Muscle layer of duodenum (tissue), 2 donors: ENCODE data around the gene DENND1A.

Source experiments
- H3K27ac ChIP-seq: one replicate; pipeline ENCODE4 v1.7.0; 2013; ENCODE audit warnings: mild to moderate bottlenecking, low read length
- H3K27me3 ChIP-seq: one replicate; pipeline ENCODE4 v1.7.0; 2013; ENCODE audit warnings: low read depth, mild to moderate bottlenecking, control low read depth, low read length
- H3K36me3 ChIP-seq, 2 donors: one replicate each; pipeline ENCODE4 v1.7.0; 2013; ENCODE audit warnings: low read length in 2 of 2, control low read depth in 1 of 2, mild to moderate bottlenecking in 1 of 2; ENCODE audit not compliant: insufficient read depth in 2 of 2, control insufficient read depth in 1 of 2
- H3K4me1 ChIP-seq, 2 donors: one replicate each; pipeline ENCODE4 v1.7.0; 2013; ENCODE audit warnings: low read length in 2 of 2, mild to moderate bottlenecking in 2 of 2, control low read depth in 1 of 2, moderate library complexity in 1 of 2; ENCODE audit not compliant: insufficient read depth in 2 of 2, control insufficient read depth in 1 of 2
- H3K4me3 ChIP-seq, 2 donors: one replicate each; pipeline ENCODE4 v1.7.0; 2013; ENCODE audit warnings: low read length in 2 of 2, low read depth in 1 of 2, mild to moderate bottlenecking in 1 of 2
- H3K9me3 ChIP-seq, 2 donors: one replicate each; pipeline ENCODE4 v1.7.0; 2013; ENCODE audit warnings: low read length in 2 of 2, control low read depth in 1 of 2, mild to moderate bottlenecking in 1 of 2; ENCODE audit not compliant: control insufficient read depth in 1 of 2
- donor health status: healthy.

DENND1A gene

DNA sequence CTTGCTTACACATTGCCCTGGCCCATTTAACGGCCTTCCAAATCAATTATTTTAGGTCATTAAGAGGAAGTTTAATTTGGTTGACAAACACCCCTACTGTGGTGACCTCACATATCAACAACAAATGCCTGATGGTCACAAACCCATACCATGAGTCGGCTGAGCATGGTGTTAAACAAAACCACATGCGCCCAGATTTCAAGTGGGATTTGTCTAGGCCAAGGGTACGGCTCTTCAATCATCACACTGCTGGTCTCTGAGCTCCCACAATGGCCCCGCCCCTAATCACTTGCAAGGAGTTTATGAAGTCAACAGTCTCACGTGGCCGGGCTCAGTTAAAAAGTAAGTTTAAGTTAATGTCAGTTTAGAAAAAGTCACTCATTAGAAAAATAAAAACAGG is 330.1 kb downstream of the DENND1A start:
- Histone ChIP-seq H3K36me3 (no peaks in the 10 kb centered on the region), H3K4me1 (no peaks in the 10 kb centered on the region), H3K4me3 (no peak overlapping the region), H3K9me3 (no peaks in the 10 kb centered on the region), H3K27me3 (no peaks in the 10 kb centered on the region), H3K27ac (no peak overlapping the region)

- Histone ChIP-seq H3K36me3 (no peaks in the 10 kb centered on the region), H3K27me3 (no peaks in the 10 kb centered on the region), H3K9me3 (no peaks in the 10 kb centered on the region), H3K27ac (no peak overlapping the region), H3K4me3 (no peak overlapping the region), H3K4me1 (no peaks in the 10 kb centered on the region)
Observed at GRCh38 chr9:123597876-123598556, 331.9 kb downstream of the DENND1A start.

GRCh38 chr9:123597048-123597447 is 332.9 kb downstream of the DENND1A start:
- no peak overlapping the region for H3K4me3 ChIP-seq
- no peaks in the 10 kb centered on the region for H3K4me1 ChIP-seq
- H3K36me3 ChIP-seq, result no peaks in the 10 kb centered on the region
- H3K27me3 ChIP-seq, result no peaks in the 10 kb centered on the region
- H3K27ac ChIP-seq, result no peak overlapping the region
- no peaks in the 10 kb centered on the region for H3K9me3 ChIP-seq

GRCh38 chr9:123591283-123591682 is 338.6 kb downstream of the DENND1A start:
- Histone ChIP-seq H3K36me3 (peaks cover 0 to 7% of the 10 kb centered on the region in 2 donors), H3K4me1 (no peaks in the 10 kb centered on the region), H3K27me3 (no peaks in the 10 kb centered on the region), H3K27ac (no peak overlapping the region), H3K9me3 (no peaks in the 10 kb centered on the region), H3K4me3 (no peak overlapping the region)

DNA sequence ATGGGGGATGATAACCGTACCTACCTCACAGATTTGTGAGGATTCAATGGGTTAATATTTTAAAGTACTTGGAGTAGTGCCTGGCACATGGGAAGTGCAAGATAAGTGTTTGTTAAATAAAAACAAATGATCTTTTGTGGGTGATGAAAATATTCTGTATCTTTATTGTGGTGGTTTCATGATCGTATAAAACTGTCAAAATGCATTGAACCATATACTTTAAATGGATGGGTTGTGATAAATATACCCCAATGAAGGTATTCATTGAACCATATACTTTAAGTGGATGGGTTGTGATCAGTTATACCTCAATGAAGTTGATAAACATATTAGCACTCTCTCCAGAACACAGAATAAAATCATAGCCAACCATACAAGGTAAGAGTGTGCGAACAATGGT is 339.4 kb downstream of the DENND1A start:
- Histone ChIP-seq H3K4me3 (no peak overlapping the region), H3K27me3 (no peaks in the 10 kb centered on the region), H3K4me1 (no peaks in the 10 kb centered on the region), H3K9me3 (no peaks in the 10 kb centered on the region), H3K27ac (no peak overlapping the region), H3K36me3 (peaks cover 0 to 7% of the 10 kb centered on the region in 2 donors)

- Histone ChIP-seq H3K27ac (no peak overlapping the region), H3K9me3 (no peaks in the 10 kb centered on the region), H3K36me3 (peaks cover 0 to 7% of the 10 kb centered on the region in 2 donors), H3K4me3 (no peak overlapping the region), H3K4me1 (no peaks in the 10 kb centered on the region), H3K27me3 (no peaks in the 10 kb centered on the region)
Observed at GRCh38 chr9:123589361-123590239, 340.3 kb downstream of the DENND1A start.

GRCh38 chr9:123586275-123586674 is 343.7 kb downstream of the DENND1A start:
- Histone ChIP-seq H3K27ac (no peak overlapping the region), H3K9me3 (no peaks in the 10 kb centered on the region), H3K36me3 (peaks cover 0 to 17% of the 10 kb centered on the region in 2 donors)

GRCh38 chr9:123584202-123585176 is 345.4 kb downstream of the DENND1A start:
- Histone ChIP-seq H3K9me3 (no peaks in the 10 kb centered on the region), H3K27me3 (no peaks in the 10 kb centered on the region), H3K27ac (no peak overlapping the region), H3K4me3 (no peak overlapping the region), H3K4me1 (no peaks in the 10 kb centered on the region), H3K36me3 (peaks cover 4 to 21% of the 10 kb centered on the region in 2 donors)

More at GRCh38 chr9:123586275-123586674, 343.7 kb downstream of the DENND1A start:
- H3K4me3 ChIP-seq, result no peak overlapping the region
- H3K27me3 ChIP-seq, result no peaks in the 10 kb centered on the region
- no peaks in the 10 kb centered on the region for H3K4me1 ChIP-seq

- H3K9me3 ChIP-seq, result no peaks in the 10 kb centered on the region
- H3K36me3 ChIP-seq, result peaks cover 4 to 20% of the 10 kb centered on the region in 2 donors
- H3K27me3 ChIP-seq, result no peaks in the 10 kb centered on the region
- H3K27ac ChIP-seq, result no peak overlapping the region
- no peak overlapping the region for H3K4me3 ChIP-seq
- H3K4me1 ChIP-seq, result no peaks in the 10 kb centered on the region
Observed at GRCh38 chr9:123583646-123584045, 346.3 kb downstream of the DENND1A start.

DNA sequence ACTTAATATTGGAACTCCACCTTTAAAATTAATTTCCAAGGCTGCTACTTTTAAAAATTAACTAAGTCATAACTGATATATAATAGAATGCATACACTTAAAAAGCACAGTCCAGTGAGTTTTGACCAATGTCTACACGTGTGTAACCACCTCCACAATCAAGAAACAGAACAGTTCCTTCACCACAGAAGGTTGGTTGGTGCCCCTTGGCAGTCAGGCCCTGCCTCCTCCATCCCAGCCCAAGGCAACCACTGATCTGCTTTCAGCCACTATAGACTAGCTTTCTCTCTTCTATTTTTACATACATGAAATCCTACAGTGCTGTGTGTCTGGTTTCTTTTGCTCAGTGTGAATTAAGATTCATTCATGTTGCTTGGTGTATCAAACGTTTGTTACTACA is 358.7 kb downstream of the DENND1A start:
- Histone ChIP-seq H3K9me3 (peaks cover 0 to under 1% of the 10 kb centered on the region in 2 donors), H3K36me3 (no peaks in the 10 kb centered on the region), H3K4me1 (peaks cover 0 to 4% of the 10 kb centered on the region in 2 donors), H3K27ac (no peak overlapping the region), H3K4me3 (no peak overlapping the region), H3K27me3 (no peaks in the 10 kb centered on the region)
